ENCODE measurements around the gene JAK1.
"Not testable (repeated sequence)": the region's sequence is repeated elsewhere in the genome, so short reads cannot be mapped to it uniquely, and the experiment has no call there.

GRCh38 chr1:64998425-64998948 is 32.1 kb upstream of the JAK1 start:
- not testable (repeated sequence) for TF ChIP-seq CTCF (IDR thresholded peaks at IDR 0.05); NFE2L2 (conservative IDR thresholded peaks at IDR 0.05; ENCODE audit: low read length); MAZ (IDR thresholded peaks at IDR 0.05; ENCODE audit: borderline replicate concordance, low read depth, low read length); POLR2A (IDR thresholded peaks at IDR 0.05; ENCODE audit: low read length); CHD2 (IDR thresholded peaks at IDR 0.05; ENCODE audit: low read length, partially characterized antibody); ZC3H11A (IDR thresholded peaks at IDR 0.05); MAFK (IDR thresholded peaks at IDR 0.05; ENCODE audit: partially characterized antibody); RAD21 (conservative IDR thresholded peaks at IDR 0.05 in 1 of 2, IDR thresholded peaks at IDR 0.05 in 1 of 2); REST (IDR thresholded peaks at IDR 0.05); PBX3 (IDR thresholded peaks at IDR 0.05); EP300 (IDR thresholded peaks at IDR 0.05); HDAC2 (IDR thresholded peaks at IDR 0.05)
